ENCODE measurements around the gene CTNNAL1. TPM values are rescaled to one million over a fixed set of nuclear protein-coding genes. Genes with fewer than 3 reads are reported as not detected.
"Not testable (repeated sequence)": the region's sequence is repeated elsewhere in the genome, so short reads cannot be mapped to it uniquely, and the experiment has no call there.

Gene CTNNAL1
- total and polyA plus RNA-seq, 5 donors = 61.1 to 105 (median 99.2) TPM

DNA sequence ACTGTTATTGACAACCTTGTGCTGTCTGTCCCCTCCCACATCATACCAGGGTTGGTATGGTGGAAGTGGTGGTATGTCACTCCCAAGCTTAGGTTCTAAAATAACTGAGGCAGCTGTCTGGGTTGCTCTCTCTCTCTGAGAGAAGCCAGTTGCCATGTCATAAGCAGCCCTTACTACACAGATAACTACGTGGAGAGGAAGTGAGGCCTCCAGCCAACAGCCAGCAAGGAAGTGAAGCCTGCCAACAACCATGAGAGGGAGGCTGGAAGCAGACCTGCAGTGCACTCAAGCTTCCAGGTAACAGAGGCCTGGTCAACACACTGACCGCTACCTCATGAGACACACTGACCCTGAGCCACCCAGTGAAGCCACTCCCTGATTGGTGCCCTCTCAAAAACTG is 18.6 kb downstream of the CTNNAL1 start:
- intact Hi-C loops (cut with DNase I) = no loop called here
- H3K4me3 ChIP-seq (ENCODE audit: low read length) = no peak overlapping the region
- 34% methylated on average over 2 of the region's 2 CpGs for WGBS
- H3K27me3 ChIP-seq (ENCODE audit: control insufficient read depth, insufficient read depth) = no peaks in the 10 kb centered on the region
- H3K9me3 ChIP-seq (ENCODE audit: control insufficient read depth, low read length) = no peaks in the 10 kb centered on the region
- peak overlapping the region; percentile 74 for H3K27ac ChIP-seq (ENCODE audit: low read length)
- peaks cover 15% of the 10 kb centered on the region for H3K4me1 ChIP-seq (ENCODE audit: control insufficient read depth, insufficient read depth, low read length)
- ATAC-seq (peak; percentile 87 to 90), DNase-seq (peak; percentile 47 to 77 (median 77))

- H3K27me3 ChIP-seq (ENCODE audit: control insufficient read depth, insufficient read depth) = no peaks in the 10 kb centered on the region
- H3K4me3 ChIP-seq (ENCODE audit: low read length) = no peak overlapping the region
- intact Hi-C loops (cut with DNase I) = no loop called here
- WGBS = 16% methylated on average over 5 of the region's 5 CpGs
- ATAC-seq (peak; percentile 65 to 72), DNase-seq (peak in 2 of 3 donors; percentile 19 to 49)
- H3K27ac ChIP-seq (ENCODE audit: low read length) = peak overlapping the region; percentile 67
- no peaks in the 10 kb centered on the region for H3K9me3 ChIP-seq (ENCODE audit: control insufficient read depth, low read length)
- H3K4me1 ChIP-seq (ENCODE audit: control insufficient read depth, insufficient read depth, low read length) = peaks cover 8% of the 10 kb centered on the region
Observed at GRCh38 chr9:108991479-108991878, 21.8 kb downstream of the CTNNAL1 start.

DNA sequence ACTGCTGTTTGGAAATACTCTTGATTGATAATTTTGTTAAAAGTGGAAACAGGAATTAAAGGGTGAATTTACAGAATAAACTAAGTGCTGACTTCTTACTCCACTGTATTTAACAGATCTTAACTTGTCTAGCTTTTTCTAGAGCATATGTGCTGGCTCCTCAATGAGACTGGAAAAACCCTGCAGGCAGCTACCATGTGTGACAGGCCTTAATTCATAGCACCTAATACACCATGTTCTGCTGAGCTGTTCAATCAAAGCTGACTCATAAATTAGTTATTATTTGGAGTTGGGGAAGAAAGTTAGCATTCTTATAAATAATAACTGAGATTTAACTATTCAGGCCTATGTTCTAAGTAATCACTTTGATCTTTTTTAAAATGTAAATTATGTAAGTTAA is 29.4 kb downstream of the CTNNAL1 start:
- Histone ChIP-seq H3K27me3 (ENCODE audit: control insufficient read depth, insufficient read depth) (no peaks in the 10 kb centered on the region), H3K4me1 (ENCODE audit: control insufficient read depth, insufficient read depth, low read length) (peaks cover 2% of the 10 kb centered on the region), H3K4me3 (ENCODE audit: low read length) (no peak overlapping the region), H3K27ac (ENCODE audit: low read length) (no peak overlapping the region), H3K9me3 (ENCODE audit: control insufficient read depth, low read length) (no peaks in the 10 kb centered on the region)
- intact Hi-C loops (cut with DNase I) = no loop called here
- DNase-seq (no peak), ATAC-seq (no peak)

DNA sequence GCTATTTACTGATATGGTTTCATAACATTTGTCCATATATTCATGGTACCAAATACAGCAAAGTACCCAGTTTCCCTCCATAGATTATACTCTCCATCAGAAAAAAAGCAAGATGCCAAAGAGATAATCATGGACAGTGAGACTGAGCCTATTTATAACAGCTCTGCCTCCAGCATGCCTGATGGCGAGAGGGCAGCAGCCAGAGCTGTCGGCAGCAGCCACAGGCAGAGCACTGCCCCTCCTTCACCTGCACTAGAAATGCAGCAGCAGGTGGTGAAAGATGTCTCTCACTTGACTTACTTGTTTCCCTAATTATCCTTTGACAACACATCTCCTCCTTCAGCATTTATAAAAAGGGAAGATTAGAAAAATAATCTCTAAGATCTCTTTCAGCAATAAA is 32.4 kb downstream of the CTNNAL1 start:
- Histone ChIP-seq H3K4me3 (ENCODE audit: low read length) (no peak overlapping the region), H3K9me3 (ENCODE audit: control insufficient read depth, low read length) (no peaks in the 10 kb centered on the region), H3K27me3 (ENCODE audit: control insufficient read depth, insufficient read depth) (no peaks in the 10 kb centered on the region), H3K4me1 (ENCODE audit: control insufficient read depth, insufficient read depth, low read length) (peaks cover 2% of the 10 kb centered on the region), H3K27ac (ENCODE audit: low read length) (peak overlapping the region; percentile 68)
- ATAC-seq (peak; percentile 63 to 83), DNase-seq (peak in 1 of 3 donors; percentile 47)
- 70% methylated on average over 2 of the region's 2 CpGs for WGBS
- intact Hi-C loops (cut with DNase I) = no loop called here

DNA sequence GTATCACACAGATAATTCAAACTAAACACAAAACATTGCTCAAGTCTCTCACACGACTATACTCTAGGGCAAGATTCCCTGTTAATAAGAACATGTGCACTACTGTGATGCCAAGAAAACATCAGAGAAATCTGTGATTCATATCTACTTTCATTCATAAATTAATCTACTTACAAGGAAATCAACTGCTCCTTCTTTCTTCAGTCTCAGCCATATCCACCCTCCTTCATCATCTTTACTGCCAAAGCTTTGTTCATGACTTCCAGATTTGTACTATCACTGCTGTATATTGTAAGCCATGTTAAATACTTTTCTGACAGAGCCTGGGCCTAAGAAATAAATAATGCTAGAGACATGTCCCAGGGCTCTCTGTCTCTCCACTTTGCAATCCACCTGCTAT is 35.1 kb downstream of the CTNNAL1 start:
- Histone ChIP-seq H3K9me3 (ENCODE audit: control insufficient read depth, low read length) (no peaks in the 10 kb centered on the region), H3K27me3 (ENCODE audit: control insufficient read depth, insufficient read depth) (no peaks in the 10 kb centered on the region), H3K27ac (ENCODE audit: low read length) (no peak overlapping the region), H3K4me1 (ENCODE audit: control insufficient read depth, insufficient read depth, low read length) (peaks cover 4% of the 10 kb centered on the region), H3K4me3 (ENCODE audit: low read length) (no peak overlapping the region)
- DNase-seq (no peak), ATAC-seq (no peak)
- WGBS = 36% methylated on average over 1 of the region's 1 CpG
- intact Hi-C loops (cut with DNase I) = no loop called here

- DNase-seq = no peak
- no peak overlapping the region for H3K27ac ChIP-seq (ENCODE audit: low read length)
- ATAC-seq = peak; percentile 73 to 79
- no peaks in the 10 kb centered on the region for H3K9me3 ChIP-seq (ENCODE audit: control insufficient read depth, low read length)
- peaks cover 2% of the 10 kb centered on the region for H3K4me1 ChIP-seq (ENCODE audit: control insufficient read depth, insufficient read depth, low read length)
- no peaks in the 10 kb centered on the region for H3K27me3 ChIP-seq (ENCODE audit: control insufficient read depth, insufficient read depth)
- no peak overlapping the region for H3K4me3 ChIP-seq (ENCODE audit: low read length)
- WGBS = 22% methylated on average over 5 of the region's 5 CpGs
- intact Hi-C loops (cut with DNase I) = no loop called here
Observed at GRCh38 chr9:108973895-108974294, 39.4 kb downstream of the CTNNAL1 start.

DNA sequence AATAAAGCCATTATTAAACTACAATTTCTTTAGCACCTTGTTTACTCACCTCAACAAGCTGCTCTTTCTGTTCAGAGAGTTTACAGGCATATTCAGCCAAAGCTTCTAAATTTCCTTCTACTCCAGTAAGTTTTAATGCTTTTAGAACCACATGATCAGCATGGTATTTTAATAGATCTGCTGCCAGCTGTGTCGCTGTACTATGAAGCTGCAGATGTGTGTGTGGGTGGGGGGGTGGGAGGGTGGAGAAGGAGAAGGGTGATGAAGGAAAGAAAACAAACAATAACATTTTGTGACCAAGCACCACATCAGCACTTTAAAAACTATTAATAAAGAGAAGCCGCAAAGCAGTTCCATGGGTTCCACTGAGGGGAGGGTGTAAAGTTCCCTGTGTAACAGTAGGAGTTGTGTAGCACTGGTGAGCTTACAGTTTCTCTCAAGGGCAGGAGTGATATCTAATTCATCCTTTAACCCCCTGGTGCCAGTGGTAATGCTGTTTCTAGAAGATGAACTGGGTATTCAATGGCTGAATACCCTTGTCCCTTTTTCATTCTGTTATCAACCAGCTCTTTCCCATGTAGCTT is 40.6 kb downstream of the CTNNAL1 start:
- H3K27ac ChIP-seq (ENCODE audit: low read length) = peak overlapping the region; percentile 87
- H3K9me3 ChIP-seq (ENCODE audit: control insufficient read depth, low read length) = no peaks in the 10 kb centered on the region
- DNase-seq = no peak
- H3K4me3 ChIP-seq (ENCODE audit: low read length) = no peak overlapping the region
- peaks cover 4% of the 10 kb centered on the region for H3K4me1 ChIP-seq (ENCODE audit: control insufficient read depth, insufficient read depth, low read length)
- WGBS = 32% methylated on average over 2 of the region's 2 CpGs
- peak; percentile 61 to 68 for ATAC-seq
- H3K27me3 ChIP-seq (ENCODE audit: control insufficient read depth, insufficient read depth) = no peaks in the 10 kb centered on the region
- intact Hi-C loops (cut with DNase I) = no loop called here

GRCh38 chr9:108972186-108972585 is 41.1 kb downstream of the CTNNAL1 start:
- H3K4me3 ChIP-seq (ENCODE audit: low read length) = no peak overlapping the region
- 58% methylated on average over 3 of the region's 3 CpGs for WGBS
- intact Hi-C loops (cut with DNase I) = no loop called here
- no peaks in the 10 kb centered on the region for H3K9me3 ChIP-seq (ENCODE audit: control insufficient read depth, low read length)
- ATAC-seq = no peak
- H3K27me3 ChIP-seq (ENCODE audit: control insufficient read depth, insufficient read depth) = no peaks in the 10 kb centered on the region
- no peak for DNase-seq
- peak overlapping the region; percentile 83 for H3K27ac ChIP-seq (ENCODE audit: low read length)
- H3K4me1 ChIP-seq (ENCODE audit: control insufficient read depth, insufficient read depth, low read length) = peaks cover 4% of the 10 kb centered on the region

DNA sequence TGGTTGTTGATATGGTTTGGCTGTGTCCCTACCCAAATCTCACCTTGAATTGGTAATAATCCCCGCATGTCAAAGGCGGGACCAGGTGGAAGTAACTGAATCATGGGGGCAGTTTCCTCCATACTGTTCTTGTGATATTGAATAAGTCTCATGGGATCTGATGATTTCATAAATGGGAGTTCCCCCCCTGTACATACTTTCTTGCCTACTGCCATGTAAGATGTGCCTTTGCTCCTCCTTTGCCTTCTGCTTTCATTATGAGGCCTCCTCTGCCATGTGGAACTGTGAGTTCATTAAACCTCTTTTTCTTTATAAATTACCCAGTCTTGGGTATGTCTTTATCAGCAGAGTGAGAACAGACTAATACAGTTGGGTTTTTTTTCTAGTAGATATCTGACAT is 41.9 kb downstream of the CTNNAL1 start:
- H3K4me1 ChIP-seq (ENCODE audit: control insufficient read depth, insufficient read depth, low read length) = not testable (repeated sequence)

DNA sequence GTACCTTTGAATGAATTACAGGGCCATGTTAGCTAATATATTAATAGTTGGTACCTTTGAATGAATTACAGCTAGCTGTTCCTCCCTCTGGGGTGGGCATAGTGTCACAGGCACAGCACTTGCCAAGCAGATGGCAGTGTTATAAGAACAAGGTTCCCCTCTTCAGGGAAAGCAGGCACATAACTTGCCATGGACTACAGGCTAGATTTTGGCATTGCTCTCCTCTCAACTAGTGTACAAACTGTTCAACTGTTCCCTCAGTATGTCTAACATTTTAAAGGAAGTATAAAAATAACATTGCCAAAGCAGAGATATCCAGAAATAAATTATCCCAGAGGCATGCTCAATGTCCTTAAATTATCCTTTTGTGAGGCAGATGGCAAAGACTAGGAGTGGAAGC is 45.4 kb downstream of the CTNNAL1 start:
- intact Hi-C loops (cut with DNase I) = no loop called here
- Histone ChIP-seq H3K27ac (ENCODE audit: low read length) (peak overlapping the region; percentile 86), H3K27me3 (ENCODE audit: control insufficient read depth, insufficient read depth) (no peaks in the 10 kb centered on the region), H3K4me3 (ENCODE audit: low read length) (no peak overlapping the region), H3K4me1 (ENCODE audit: control insufficient read depth, insufficient read depth, low read length) (peaks cover 6% of the 10 kb centered on the region), H3K9me3 (ENCODE audit: control insufficient read depth, low read length) (no peaks in the 10 kb centered on the region)
- DNase-seq (no peak), ATAC-seq (peak; percentile 67 to 82)

More for the DNA sequence above, 41.9 kb downstream of the CTNNAL1 start:
- ATAC-seq; H3K27me3 ChIP-seq (ENCODE audit: control insufficient read depth, insufficient read depth); H3K27ac ChIP-seq (ENCODE audit: low read length); H3K4me3 ChIP-seq (ENCODE audit: low read length); H3K9me3 ChIP-seq (ENCODE audit: control insufficient read depth, low read length); DNase-seq; intact Hi-C loops (cut with DNase I): not testable (repeated sequence)
- 96% methylated on average over 2 of the region's 2 CpGs for WGBS

DNA sequence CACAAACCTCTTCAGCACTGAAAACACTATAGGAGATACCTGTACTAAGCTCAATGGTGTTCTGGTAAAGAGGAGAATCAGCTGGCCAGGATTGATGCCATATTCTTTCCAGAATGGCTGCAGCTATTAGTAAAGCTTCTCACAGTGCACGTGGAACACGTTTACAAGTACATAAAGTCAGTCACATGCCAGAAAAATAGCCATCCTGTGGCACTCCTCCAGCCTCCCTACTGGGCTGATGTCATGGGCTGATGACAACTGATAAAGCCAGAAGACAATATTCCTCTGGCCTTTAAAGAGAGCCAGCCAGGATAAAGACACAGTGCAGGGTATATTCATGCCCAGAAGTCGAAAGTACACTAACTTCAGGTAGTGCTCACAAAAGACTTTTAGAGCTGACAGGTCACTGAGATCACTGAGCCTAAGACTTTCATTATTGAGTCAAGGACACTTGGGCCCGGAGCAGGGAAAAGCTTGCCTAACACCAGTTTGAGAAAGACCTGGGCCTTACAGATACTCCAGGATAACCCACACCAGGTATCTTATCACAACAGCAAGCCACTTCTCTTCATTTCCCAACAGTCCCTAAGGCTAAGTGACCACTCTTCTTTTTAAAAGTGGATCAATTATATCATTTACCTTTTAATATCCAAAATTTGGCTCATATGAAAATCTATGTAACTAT is 49.7 kb downstream of the CTNNAL1 start:
- peak overlapping the region; percentile 95 for H3K27ac ChIP-seq (ENCODE audit: low read length)
- ATAC-seq (peak; percentile 55 to 78), DNase-seq (peak in 2 of 3 donors; percentile 46 to 57)
- intact Hi-C loops (cut with DNase I) = no loop called here
- no peaks in the 10 kb centered on the region for H3K27me3 ChIP-seq (ENCODE audit: control insufficient read depth, insufficient read depth)
- no peaks in the 10 kb centered on the region for H3K9me3 ChIP-seq (ENCODE audit: control insufficient read depth, low read length)
- WGBS = 40% methylated on average over 4 of the region's 4 CpGs
- H3K4me1 ChIP-seq (ENCODE audit: control insufficient read depth, insufficient read depth, low read length) = peaks cover 6% of the 10 kb centered on the region
- H3K4me3 ChIP-seq (ENCODE audit: low read length) = no peak overlapping the region

Data from right cardiac atrium (tissue), 5 donors.